ENCODE data around the gene CIRBP. TPM values are rescaled to one million over a fixed set of nuclear protein-coding genes. Genes with fewer than 3 reads are reported as not detected.

The CIRBP gene
- total RNA-seq, 1 donor from 2014 or later = 315 TPM

GRCh38 chr19:1284979-1285736, 16.0 kb downstream of the CIRBP start:
- peak overlapping the region; percentile 80 for H3K4me3 Mint-ChIP-seq (ENCODE audit: unreplicated experiment)
- H3K9me3 Mint-ChIP-seq (ENCODE audit: unreplicated experiment) = no peaks in the 10 kb centered on the region
- no peak for DNase-seq (ENCODE audit: low spot score)
- H3K4me1 Mint-ChIP-seq (ENCODE audit: unreplicated experiment) = peaks cover 2% of the 10 kb centered on the region
- no peak overlapping the region for H3K27ac Mint-ChIP-seq (ENCODE audit: unreplicated experiment)
- TF ChIP-seq CTCF (IDR thresholded peaks at IDR 0.05; ENCODE audit: unreplicated experiment) = no peak
- peaks cover 13% of the 10 kb centered on the region for H3K27me3 Mint-ChIP-seq (ENCODE audit: unreplicated experiment)
- H3K36me3 Mint-ChIP-seq (ENCODE audit: low read depth, unreplicated experiment) = no peaks in the 10 kb centered on the region

GRCh38 chr19:1285737-1286360, 16.7 kb downstream of the CIRBP start, which contains the start of gene EFNA2:
Gene EFNA2, plus strand, starts transcription at chr19:1285873. Its CDS starts 296 bp downstream, at chr19:1286169.
- Mint-ChIP-seq H3K27me3 (ENCODE audit: unreplicated experiment) (peaks cover 10% of the 10 kb centered on the region), H3K9me3 (ENCODE audit: unreplicated experiment) (no peaks in the 10 kb centered on the region), H3K36me3 (ENCODE audit: low read depth, unreplicated experiment) (no peaks in the 10 kb centered on the region), H3K4me3 (ENCODE audit: unreplicated experiment) (peak within 1 kb of the TSS; percentile 87), H3K4me1 (ENCODE audit: unreplicated experiment) (no peaks in the 10 kb centered on the region), H3K27ac (ENCODE audit: unreplicated experiment) (no peak within 1 kb of the TSS)
- DNase-seq (ENCODE audit: low spot score) = no peak
- TF ChIP-seq CTCF (IDR thresholded peaks at IDR 0.05; ENCODE audit: unreplicated experiment) = no peak

- Mint-ChIP-seq H3K36me3 (ENCODE audit: low read depth, unreplicated experiment) (no peaks in the 10 kb centered on the region), H3K4me3 (ENCODE audit: unreplicated experiment) (peak overlapping the region; percentile 87), H3K27ac (ENCODE audit: unreplicated experiment) (no peak overlapping the region), H3K4me1 (ENCODE audit: unreplicated experiment) (no peaks in the 10 kb centered on the region), H3K9me3 (ENCODE audit: unreplicated experiment) (no peaks in the 10 kb centered on the region), H3K27me3 (ENCODE audit: unreplicated experiment) (peaks cover 10% of the 10 kb centered on the region)
- no peak for DNase-seq (ENCODE audit: low spot score)
- no peak for TF ChIP-seq CTCF (IDR thresholded peaks at IDR 0.05; ENCODE audit: unreplicated experiment)
These were observed 17.6 kb downstream of the CIRBP start for GRCh38 chr19:1286487-1287353.

- Mint-ChIP-seq H3K4me3 (ENCODE audit: unreplicated experiment) (no peak overlapping the region), H3K4me1 (ENCODE audit: unreplicated experiment) (no peaks in the 10 kb centered on the region), H3K27me3 (ENCODE audit: unreplicated experiment) (peaks cover 14% of the 10 kb centered on the region), H3K27ac (ENCODE audit: unreplicated experiment) (no peak overlapping the region), H3K9me3 (ENCODE audit: unreplicated experiment) (no peaks in the 10 kb centered on the region), H3K36me3 (ENCODE audit: low read depth, unreplicated experiment) (no peaks in the 10 kb centered on the region)
- no peak for DNase-seq (ENCODE audit: low spot score)
- TF ChIP-seq CTCF (IDR thresholded peaks at IDR 0.05; ENCODE audit: unreplicated experiment) = no peak
These were observed 18.5 kb downstream of the CIRBP start for GRCh38 chr19:1287354-1288225.

Measured in endothelial cell (in vitro differentiated cells).